Right atrium auricular region (tissue), 2 donors: ENCODE data around the gene MAP1LC3A. TPM values are rescaled to one million over a fixed set of nuclear protein-coding genes. Genes with fewer than 3 reads are reported as not detected.
A peak's percentile ranks its signal among the peaks of the same experiment; 100 is the strongest.
"Not testable (repeated sequence)": the region's sequence is repeated elsewhere in the genome, so short reads cannot be mapped to it uniquely, and the experiment has no call there.

ENCODE experiments used
- DNase-seq: peaks from one replicate; pipeline ENCODE4 v3.0.0-alpha.2; 2019; ENCODE audit warnings: low spot score
- H3K27ac ChIP-seq, 2 donors: fragments of 200-600 bp; sonication (generic); 1 replicate in 1 of 2; 2 replicates in 1 of 2; pipeline ENCODE4 v1.5.1; 2016 to 2019
- H3K27me3 ChIP-seq, 2 donors: fragments of 200-600 bp; sonication (generic); one replicate each; pipeline versions ENCODE4 v1.5.1 to v1.6.0; 2017 to 2019
- H3K36me3 ChIP-seq: fragments of 200-600 bp; sonication (generic); one replicate; pipeline ENCODE4 v1.5.1; 2016
- H3K4me1 ChIP-seq, 2 donors: fragments of 200-600 bp; sonication (generic); one replicate each; pipeline versions ENCODE4 v1.5.1 to v1.6.0; 2017 to 2019
- H3K4me3 ChIP-seq, 2 donors: fragments of 200-600 bp; sonication (generic); 1 replicate in 1 of 2; 2 replicates in 1 of 2; pipeline ENCODE4 v1.5.1; 2017 to 2019; ENCODE audit warnings: mild to moderate bottlenecking in 1 of 2, moderate library complexity in 1 of 2
- H3K9me3 ChIP-seq, 2 donors: fragments of 200-600 bp; sonication (generic); one replicate each; pipeline ENCODE4 v1.5.1; 2019
- CTCF ChIP-seq, 2 donors: fragments of 200-600 bp; sonication (generic); IDR thresholded peaks; one replicate each; pipeline ENCODE4 v1.5.1; 2019; ENCODE audit warnings: antibody characterized with exemption in 2 of 2
- total RNA-seq, 2 donors: library from RNA; depleted of rRNA; stranded (reverse); fragments of >200 nt; gene quantifications; one replicate each; pipeline ENCODE4 v1.1.0, GENCODE V29; 2016

Gene MAP1LC3A
- total RNA-seq: 100 to 1,000 TPM; 111 to 120 TPM

GRCh38 chr20:34558320-34559218 lies at the start of gene MAP1LC3A:
TSS of gene MAP1LC3A (plus strand) at chr20:34558718. CDS start at chr20:34558869, 151 bp downstream.
- Histone ChIP-seq H3K36me3 (peaks cover 3% of the 10 kb centered on the region), H3K9me3 (no peaks in the 10 kb centered on the region), H3K4me1 (peaks cover 0 to 6% of the 10 kb centered on the region in 2 donors), H3K27ac (peak within 1 kb of the TSS; percentile 90 to 97), H3K27me3 (no peaks in the 10 kb centered on the region), H3K4me3 (peak within 1 kb of the TSS; percentile 62 to 92)
- DNase-seq: peak; percentile 97
- TF ChIP-seq CTCF (IDR thresholded peaks at IDR 0.05): no peak

- DNase-seq: no peak
- Histone ChIP-seq H3K36me3 (peaks cover 32% of the 10 kb centered on the region), H3K9me3 (no peaks in the 10 kb centered on the region), H3K27ac (no peak overlapping the region), H3K27me3 (no peaks in the 10 kb centered on the region), H3K4me3 (no peak overlapping the region), H3K4me1 (peaks cover 0 to 34% of the 10 kb centered on the region in 2 donors)
- TF ChIP-seq CTCF (IDR thresholded peaks at IDR 0.05): no peak
These were observed 47.9 kb upstream of the MAP1LC3A start for GRCh38 chr20:34510575-34510974.

GRCh38 chr20:34511891-34512265 lies 46.6 kb upstream of the MAP1LC3A start:
- no peaks in the 10 kb centered on the region for H3K27me3 ChIP-seq
- peaks cover 28% of the 10 kb centered on the region for H3K36me3 ChIP-seq
- DNase-seq: no peak
- TF ChIP-seq CTCF (IDR thresholded peaks at IDR 0.05): no peak
- no peaks in the 10 kb centered on the region for H3K9me3 ChIP-seq
- H3K4me3 ChIP-seq: no peak overlapping the region
- peaks cover 0 to 38% of the 10 kb centered on the region in 2 donors for H3K4me1 ChIP-seq
- no peak overlapping the region for H3K27ac ChIP-seq

GRCh38 chr20:34512266-34512954 lies 46.1 kb upstream of the MAP1LC3A start:
- Histone ChIP-seq H3K4me1 (peaks cover 0 to 43% of the 10 kb centered on the region in 2 donors), H3K9me3 (no peaks in the 10 kb centered on the region), H3K27ac (peak overlapping the region in 1 of 2 donors; percentile 6), H3K4me3 (no peak overlapping the region), H3K27me3 (no peaks in the 10 kb centered on the region), H3K36me3 (peaks cover 28% of the 10 kb centered on the region)
- no peak for DNase-seq
- no peak for TF ChIP-seq CTCF (IDR thresholded peaks at IDR 0.05)

GRCh38 chr20:34512955-34513419 lies 45.5 kb upstream of the MAP1LC3A start:
- Histone ChIP-seq H3K27me3 (no peaks in the 10 kb centered on the region), H3K27ac (no peak overlapping the region), H3K36me3 (peaks cover 22% of the 10 kb centered on the region), H3K4me1 (peaks cover 0 to 48% of the 10 kb centered on the region in 2 donors), H3K4me3 (no peak overlapping the region), H3K9me3 (no peaks in the 10 kb centered on the region)
- no peak for TF ChIP-seq CTCF (IDR thresholded peaks at IDR 0.05)
- no peak for DNase-seq

GRCh38 chr20:34514034-34514433 lies 44.5 kb upstream of the MAP1LC3A start:
- DNase-seq, H3K27me3 ChIP-seq, H3K27ac ChIP-seq, H3K4me3 ChIP-seq, H3K9me3 ChIP-seq: not testable (repeated sequence)
- Histone ChIP-seq H3K36me3 (peaks cover 17% of the 10 kb centered on the region), H3K4me1 (peaks cover 0 to 57% of the 10 kb centered on the region in 2 donors)
